ENCODE measurements around the gene DEPDC5.

DNA sequence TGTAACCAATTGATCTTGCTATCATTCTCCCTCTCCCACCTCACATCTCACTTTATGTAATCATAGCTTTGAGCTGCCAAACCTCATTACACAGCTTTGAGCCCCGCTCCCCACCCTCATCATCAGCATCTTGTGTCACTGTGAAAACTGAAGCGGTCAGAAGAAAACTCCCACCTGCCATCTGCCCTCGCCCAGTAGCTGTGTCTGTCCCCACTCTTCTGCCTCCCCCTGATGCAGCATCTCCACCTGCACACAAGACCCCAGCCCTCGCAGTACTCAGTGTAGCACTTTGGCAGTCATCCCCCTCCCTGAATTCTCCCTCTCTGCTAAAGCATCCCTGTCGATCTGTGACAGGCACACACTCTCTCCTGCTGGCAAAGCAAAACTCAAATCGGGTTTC, 130.2 kb downstream of the DEPDC5 start:
- TF ChIP-seq SUZ12 (IDR thresholded peaks at IDR 0.05; ENCODE audit: extremely low read depth, insufficient read depth, insufficient read length): no peak
- no peak for TF ChIP-seq ZNF274 (IDR thresholded peaks at IDR 0.05; ENCODE audit: low read depth, low read length)

All from NT2/D1 (cell line).